Activated CD4-positive, alpha-beta T cell treated with anti-CD3 and anti-CD28 coated beads for 36 hours (primary cell): Measurements from ENCODE around the gene MICAL1. TPM values are rescaled to one million over a fixed set of nuclear protein-coding genes. Genes with fewer than 3 reads are reported as not detected.

Experiments used
- ATAC-seq: fragments of 200-7000 bp; cut with Tn5 transposase; one replicate; pipeline ENCODE4 v1.10.0; 2021; ENCODE audit warnings: mild to moderate bottlenecking, moderate library complexity
- CTCF ChIA-PET: fragments of 350-600 bp; sonication (Branson Sonifier 250); formaldehyde crosslinking; loops from one replicate; lab custom pipeline; 2021; ENCODE audit warnings: antibody characterized with exemption; lab: Charles Lee
- POLR2A ChIA-PET: fragments of 350-600 bp; sonication (Branson Sonifier 250); formaldehyde crosslinking; loops from one replicate; lab custom pipeline; 2021; ENCODE audit warnings: antibody characterized with exemption, inconsistent platforms; lab: Charles Lee
- DNase-seq: peaks from one replicate; pipeline ENCODE4 v3.0.0-alpha.2; 2020
- H3K27ac Mint-ChIP-seq: one replicate; pipeline ENCODE4 v1.8.0; 2021; ENCODE audit warnings: mixed read lengths
- H3K27me3 Mint-ChIP-seq: one replicate; pipeline ENCODE4 v1.8.0; 2021; ENCODE audit warnings: mixed read lengths
- H3K36me3 Mint-ChIP-seq: one replicate; pipeline ENCODE4 v1.8.0; 2021; ENCODE audit warnings: low read depth, mixed read lengths
- H3K4me1 Mint-ChIP-seq: one replicate; pipeline ENCODE4 v1.8.0; 2021; ENCODE audit warnings: mixed read lengths
- H3K4me3 Mint-ChIP-seq: one replicate; pipeline ENCODE4 v1.8.0; 2021; ENCODE audit warnings: mild to moderate bottlenecking, moderate library complexity, mixed read lengths
- H3K9me3 Mint-ChIP-seq: one replicate; pipeline ENCODE4 v1.8.0; 2021; ENCODE audit warnings: low read depth, mixed read lengths
- intact Hi-C, 2 experiments: fragments of 100-400 bp; cut with DNase I in 1 of 2; cut with micrococcal nuclease in 1 of 2; formaldehyde crosslinking; loops; one replicate each; pipeline versions ENCODE4 v1.14.2 to v1.15.1; 2022 to 2024; cut with DNase I, micrococcal nuclease
- total RNA-seq, 2 experiments: library from RNA; stranded (reverse); gene quantifications; one replicate each; pipeline ENCODE4 v1.2.3, GENCODE V29; 2021

MICAL1 gene
- total RNA-seq, 2 experiments from 2014 or later = 25.1 to 26.3 TPM

GRCh38 chr6:109477184-109477583 is 21.6 kb upstream of the MICAL1 start:
- H3K36me3 Mint-ChIP-seq = peaks cover 77% of the 10 kb centered on the region
- H3K4me3 Mint-ChIP-seq = peak overlapping the region; percentile 76
- H3K9me3 Mint-ChIP-seq = no peaks in the 10 kb centered on the region
- no peak for DNase-seq
- CTCF ChIA-PET = no interaction called here
- ATAC-seq = no peak
- intact Hi-C loops = no loop called here
- H3K27ac Mint-ChIP-seq = peak overlapping the region; percentile 88
- H3K4me1 Mint-ChIP-seq = peaks cover 83% of the 10 kb centered on the region
- no peaks in the 10 kb centered on the region for H3K27me3 Mint-ChIP-seq
- POLR2A ChIA-PET = no interaction called here

GRCh38 chr6:109475625-109476024 is 20.1 kb upstream of the MICAL1 start:
- H3K27me3 Mint-ChIP-seq = no peaks in the 10 kb centered on the region
- no peak overlapping the region for H3K27ac Mint-ChIP-seq
- H3K36me3 Mint-ChIP-seq = peaks cover 73% of the 10 kb centered on the region
- no peak for DNase-seq
- intact Hi-C loops = no loop called here
- POLR2A ChIA-PET = no interaction called here
- CTCF ChIA-PET = interaction anchor here (0.6 to 1.5 kb wide), 3 partner anchors 19 to 609 kb away, joined by 3 read pairs; no protein-coding TSS in a partner anchor
- H3K9me3 Mint-ChIP-seq = no peaks in the 10 kb centered on the region
- H3K4me1 Mint-ChIP-seq = peaks cover 82% of the 10 kb centered on the region
- no peak overlapping the region for H3K4me3 Mint-ChIP-seq
- ATAC-seq = no peak

- Mint-ChIP-seq H3K4me3 (no peak overlapping the region), H3K36me3 (peaks cover 76% of the 10 kb centered on the region), H3K27me3 (no peaks in the 10 kb centered on the region), H3K4me1 (peaks cover 79% of the 10 kb centered on the region), H3K27ac (peak overlapping the region; percentile 64), H3K9me3 (no peaks in the 10 kb centered on the region)
- CTCF ChIA-PET = interaction anchor here (0.6 to 1.5 kb wide), 3 partner anchors 18 to 608 kb away, joined by 3 read pairs; no protein-coding TSS in a partner anchor
- intact Hi-C loops = no loop called here
- no peak for DNase-seq
- ATAC-seq = peak; percentile 74
- POLR2A ChIA-PET = interaction anchor here (0.6 kb wide), 1 partner anchor 15 kb away, joined by 5 read pairs; no protein-coding TSS in a partner anchor
Observed at GRCh38 chr6:109474995-109475394, 19.4 kb upstream of the MICAL1 start.

GRCh38 chr6:109473120-109473519 is 17.5 kb upstream of the MICAL1 start:
- intact Hi-C loops = loop anchor here in 1 of 2 experiments (2.0 kb wide), 1 partner anchor 14 kb away; no protein-coding TSS in a partner anchor
- ChIA-PET CTCF (interaction anchor here (0.9 to 1.6 kb wide), 4 partner anchors 9 to 16 kb away, joined by 3 to 4 read pairs (median 4); no protein-coding TSS in a partner anchor), POLR2A (no interaction called here)
- no peaks in the 10 kb centered on the region for H3K27me3 Mint-ChIP-seq
- H3K4me3 Mint-ChIP-seq = no peak overlapping the region
- peaks cover 70% of the 10 kb centered on the region for H3K4me1 Mint-ChIP-seq
- no peak for ATAC-seq
- H3K36me3 Mint-ChIP-seq = peaks cover 72% of the 10 kb centered on the region
- peak overlapping the region; percentile 59 for H3K27ac Mint-ChIP-seq
- no peaks in the 10 kb centered on the region for H3K9me3 Mint-ChIP-seq
- no peak for DNase-seq

DNA sequence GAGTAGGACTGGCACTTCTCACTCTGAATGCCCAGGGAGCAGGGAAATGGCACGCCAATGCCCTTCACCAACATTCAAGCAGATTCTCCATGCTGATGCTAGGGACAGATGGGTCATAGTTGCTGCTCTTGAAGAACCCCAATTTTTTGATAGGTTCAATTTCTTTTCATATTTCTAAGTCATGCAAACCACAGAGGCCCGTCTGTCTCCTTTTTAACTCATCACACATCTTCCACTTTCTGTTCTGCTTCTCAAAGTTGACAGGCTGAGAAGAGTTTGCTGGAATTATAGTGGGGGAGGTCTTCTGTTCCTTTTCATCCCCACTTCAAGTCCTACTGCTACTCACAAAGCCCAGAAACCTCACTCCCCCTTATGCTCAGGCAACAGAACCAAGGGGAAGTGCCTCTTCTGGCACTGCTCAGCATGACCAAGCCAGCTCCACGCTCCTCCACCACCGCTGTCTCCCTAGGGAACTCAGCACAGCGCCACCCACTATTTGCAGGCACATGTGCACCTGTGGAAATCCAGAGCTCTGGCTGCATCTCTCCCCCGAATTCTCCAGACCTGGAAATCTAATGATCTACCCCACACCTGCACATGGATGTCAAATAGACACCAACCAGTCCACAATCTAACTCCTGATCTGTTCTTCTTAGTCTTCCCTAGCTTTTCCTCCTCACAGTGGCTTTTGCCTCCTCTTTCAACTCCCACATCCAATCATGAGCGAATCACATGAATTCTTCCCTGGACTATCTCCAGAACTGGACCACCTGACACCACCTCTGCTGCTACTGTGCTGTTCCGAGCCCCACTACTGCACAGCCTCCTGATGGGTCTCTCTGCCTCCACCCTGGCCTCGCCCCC is 16.8 kb upstream of the MICAL1 start:
- intact Hi-C loops = loop anchor here in 1 of 2 experiments (2.0 kb wide), 1 partner anchor 14 kb away; no protein-coding TSS in a partner anchor
- ATAC-seq = peak; percentile 72
- Mint-ChIP-seq H3K9me3 (no peaks in the 10 kb centered on the region), H3K4me1 (peaks cover 67% of the 10 kb centered on the region), H3K27me3 (no peaks in the 10 kb centered on the region), H3K27ac (peak overlapping the region; percentile 59), H3K4me3 (no peak overlapping the region), H3K36me3 (peaks cover 76% of the 10 kb centered on the region)
- ChIA-PET POLR2A (interaction anchor here (1.5 kb wide), 1 partner anchor 31 kb away, joined by 3 read pairs; the partner anchor contains the start of gene SMPD2), CTCF (interaction anchor here (0.9 to 1.6 kb wide), 4 partner anchors 8 to 16 kb away, joined by 3 to 4 read pairs (median 4); no protein-coding TSS in a partner anchor)
- DNase-seq = peak; percentile 25

GRCh38 chr6:109471105-109471810 is 15.7 kb upstream of the MICAL1 start:
- ATAC-seq = no peak
- CTCF ChIA-PET = no interaction called here
- Mint-ChIP-seq H3K27ac (peak overlapping the region; percentile 59), H3K4me3 (no peak overlapping the region), H3K4me1 (peaks cover 59% of the 10 kb centered on the region), H3K27me3 (no peaks in the 10 kb centered on the region), H3K9me3 (no peaks in the 10 kb centered on the region), H3K36me3 (peaks cover 74% of the 10 kb centered on the region)
- POLR2A ChIA-PET = interaction anchor here (1.5 kb wide), 1 partner anchor 30 kb away, joined by 3 read pairs; the partner anchor contains the start of gene SMPD2
- intact Hi-C loops = no loop called here
- no peak for DNase-seq

DNA sequence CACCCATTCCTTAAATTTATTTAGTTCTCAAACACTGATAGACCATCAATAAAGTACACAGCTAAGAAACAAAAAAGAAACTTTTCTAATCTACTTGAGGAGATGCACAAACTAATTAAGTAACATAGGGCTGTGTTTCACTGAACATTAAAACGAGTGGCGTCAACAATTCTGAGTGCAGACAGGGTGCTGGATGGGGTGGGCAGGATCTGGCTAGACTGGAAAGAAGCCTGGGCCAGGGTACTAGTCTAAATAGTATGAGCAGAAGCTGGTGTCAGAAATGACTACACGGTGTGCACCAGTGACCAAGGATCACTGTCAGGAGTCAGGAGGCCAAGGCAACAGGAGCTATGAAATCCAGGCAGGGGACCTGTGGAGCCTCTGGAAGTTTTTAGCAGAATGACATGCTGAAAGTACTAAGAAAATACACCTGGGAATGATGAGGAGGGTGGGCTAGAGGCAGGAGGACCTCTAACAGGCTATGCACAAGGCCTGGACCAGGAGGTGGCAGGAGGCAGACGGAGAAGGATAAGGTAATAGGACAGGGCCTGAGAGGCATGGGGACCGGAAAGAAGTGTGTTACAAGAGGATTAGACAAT is 14.1 kb upstream of the MICAL1 start:
- Mint-ChIP-seq H3K27me3 (no peaks in the 10 kb centered on the region), H3K4me3 (no peak overlapping the region), H3K36me3 (peaks cover 75% of the 10 kb centered on the region), H3K27ac (peak overlapping the region; percentile 7), H3K4me1 (peaks cover 57% of the 10 kb centered on the region), H3K9me3 (no peaks in the 10 kb centered on the region)
- ChIA-PET CTCF (interaction anchor here (0.7 kb wide), 1 partner anchor 21 kb away, joined by 3 read pairs; no protein-coding TSS in a partner anchor), POLR2A (interaction anchor here (0.6 kb wide), 3 partner anchors 21 to 269 kb away, joined by 3 read pairs; no protein-coding TSS in a partner anchor)
- intact Hi-C loops = no loop called here
- DNase-seq = no peak
- ATAC-seq = no peak

GRCh38 chr6:109467696-109468095 is 12.1 kb upstream of the MICAL1 start:
- H3K36me3 Mint-ChIP-seq = peaks cover 68% of the 10 kb centered on the region
- DNase-seq (no peak), ATAC-seq (no peak)
- H3K9me3 Mint-ChIP-seq = no peaks in the 10 kb centered on the region
- peaks cover 49% of the 10 kb centered on the region for H3K4me1 Mint-ChIP-seq
- ChIA-PET CTCF (no interaction called here), POLR2A (no interaction called here)
- H3K27ac Mint-ChIP-seq = no peak overlapping the region
- no peak overlapping the region for H3K4me3 Mint-ChIP-seq
- no peaks in the 10 kb centered on the region for H3K27me3 Mint-ChIP-seq
- intact Hi-C loops = no loop called here

GRCh38 chr6:109466212-109466923 is 10.8 kb upstream of the MICAL1 start:
- intact Hi-C loops = no loop called here
- Mint-ChIP-seq H3K9me3 (peaks cover 5% of the 10 kb centered on the region), H3K27me3 (no peaks in the 10 kb centered on the region), H3K4me3 (no peak overlapping the region), H3K36me3 (peaks cover 68% of the 10 kb centered on the region), H3K4me1 (peaks cover 44% of the 10 kb centered on the region), H3K27ac (peak overlapping the region; percentile 33)
- DNase-seq (no peak), ATAC-seq (no peak)
- POLR2A ChIA-PET = no interaction called here
- CTCF ChIA-PET = interaction anchor here (0.6 to 1.1 kb wide), 3 partner anchors 9 to 103 kb away, joined by 3 to 4 read pairs (median 3); no protein-coding TSS in a partner anchor

- POLR2A ChIA-PET = no interaction called here
Observed at GRCh38 chr6:109465772-109466171, 10.2 kb upstream of the MICAL1 start.

More at GRCh38 chr6:109465772-109466171, 10.2 kb upstream of the MICAL1 start:
- no peaks in the 10 kb centered on the region for H3K27me3 Mint-ChIP-seq
- H3K4me1 Mint-ChIP-seq = peaks cover 45% of the 10 kb centered on the region
- no peak overlapping the region for H3K4me3 Mint-ChIP-seq
- peaks cover 5% of the 10 kb centered on the region for H3K9me3 Mint-ChIP-seq
- H3K27ac Mint-ChIP-seq = peak overlapping the region; percentile 45
- CTCF ChIA-PET = interaction anchor here (0.5 to 1.1 kb wide), 4 partner anchors 9 to 102 kb away, joined by 3 to 4 read pairs (median 4); no protein-coding TSS in a partner anchor
- ATAC-seq (no peak), DNase-seq (no peak)
- intact Hi-C loops = no loop called here
- peaks cover 70% of the 10 kb centered on the region for H3K36me3 Mint-ChIP-seq
